ENCODE measurements around the gene MLNR. TPM values are rescaled to one million over a fixed set of nuclear protein-coding genes. Genes with fewer than 3 reads are reported as not detected.

Gene MLNR
- polyA plus RNA-seq, 1 donor from 2014 or later: not detected

- TF ChIP-seq TAF1 (IDR thresholded peaks at IDR 0.05; ENCODE audit: low read depth) (no peak), RAD21 (conservative IDR thresholded peaks at IDR 0.05) (no peak), MXI1 (conservative IDR thresholded peaks at IDR 0.05; ENCODE audit: poor library complexity, severe bottlenecking) (no peak), EP300 (conservative IDR thresholded peaks at IDR 0.05; ENCODE audit: poor library complexity, severe bottlenecking) (no peak), EZH2 (IDR thresholded peaks at IDR 0.05; ENCODE audit: borderline replicate concordance, insufficient read depth, low read length, poor library complexity, severe bottlenecking) (no peak), POLR2AphosphoS5 (IDR thresholded peaks at IDR 0.05) (no peak), CTCF (IDR thresholded peaks at IDR 0.05; ENCODE audit: poor library complexity, severe bottlenecking) (no peak), SMC3 (conservative IDR thresholded peaks at IDR 0.05; ENCODE audit: poor library complexity) (no peak)
- TF ChIP-seq, protein P1, sequence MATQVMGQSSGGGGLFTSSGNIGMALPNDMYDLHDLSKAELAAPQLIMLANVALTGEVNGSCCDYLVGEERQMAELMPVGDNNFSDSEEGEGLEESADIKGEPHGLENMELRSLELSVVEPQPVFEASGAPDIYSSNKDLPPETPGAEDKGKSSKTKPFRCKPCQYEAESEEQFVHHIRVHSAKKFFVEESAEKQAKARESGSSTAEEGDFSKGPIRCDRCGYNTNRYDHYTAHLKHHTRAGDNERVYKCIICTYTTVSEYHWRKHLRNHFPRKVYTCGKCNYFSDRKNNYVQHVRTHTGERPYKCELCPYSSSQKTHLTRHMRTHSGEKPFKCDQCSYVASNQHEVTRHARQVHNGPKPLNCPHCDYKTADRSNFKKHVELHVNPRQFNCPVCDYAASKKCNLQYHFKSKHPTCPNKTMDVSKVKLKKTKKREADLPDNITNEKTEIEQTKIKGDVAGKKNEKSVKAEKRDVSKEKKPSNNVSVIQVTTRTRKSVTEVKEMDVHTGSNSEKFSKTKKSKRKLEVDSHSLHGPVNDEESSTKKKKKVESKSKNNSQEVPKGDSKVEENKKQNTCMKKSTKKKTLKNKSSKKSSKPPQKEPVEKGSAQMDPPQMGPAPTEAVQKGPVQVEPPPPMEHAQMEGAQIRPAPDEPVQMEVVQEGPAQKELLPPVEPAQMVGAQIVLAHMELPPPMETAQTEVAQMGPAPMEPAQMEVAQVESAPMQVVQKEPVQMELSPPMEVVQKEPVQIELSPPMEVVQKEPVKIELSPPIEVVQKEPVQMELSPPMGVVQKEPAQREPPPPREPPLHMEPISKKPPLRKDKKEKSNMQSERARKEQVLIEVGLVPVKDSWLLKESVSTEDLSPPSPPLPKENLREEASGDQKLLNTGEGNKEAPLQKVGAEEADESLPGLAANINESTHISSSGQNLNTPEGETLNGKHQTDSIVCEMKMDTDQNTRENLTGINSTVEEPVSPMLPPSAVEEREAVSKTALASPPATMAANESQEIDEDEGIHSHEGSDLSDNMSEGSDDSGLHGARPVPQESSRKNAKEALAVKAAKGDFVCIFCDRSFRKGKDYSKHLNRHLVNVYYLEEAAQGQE (IDR thresholded peaks at IDR 0.05; ENCODE audit: borderline replicate concordance): no peak
- Histone ChIP-seq H3K9me2 (ENCODE audit: insufficient read depth, low read length) (no peaks in the 10 kb centered on the region), H3K9me3 (ENCODE audit: low read length) (no peaks in the 10 kb centered on the region), H3K79me2 (replicated peaks; ENCODE audit: insufficient read depth, low read length) (no peaks in the 10 kb centered on the region), H3K27ac (ENCODE audit: low read length) (no peak overlapping the region), H3K9ac (ENCODE audit: low read length) (no peak overlapping the region), H3F3A (ENCODE audit: insufficient read depth, low read length, poor library complexity, severe bottlenecking) (no peaks in the 10 kb centered on the region), H3K4me3 (ENCODE audit: low read length) (no peak overlapping the region), H3K4me2 (ENCODE audit: low read length) (no peak overlapping the region), H3K27me3 (ENCODE audit: insufficient read depth, low read depth, low read length) (no peaks in the 10 kb centered on the region), H3K36me3 (ENCODE audit: insufficient read depth, low read length) (peaks cover 13% of the 10 kb centered on the region), H2AFZ (ENCODE audit: low read depth, low read length) (no peak overlapping the region), H4K20me1 (ENCODE audit: insufficient read depth) (no peaks in the 10 kb centered on the region)
Observed at GRCh38 chr13:49185264-49185663, 34.9 kb upstream of the MLNR start.

DNA sequence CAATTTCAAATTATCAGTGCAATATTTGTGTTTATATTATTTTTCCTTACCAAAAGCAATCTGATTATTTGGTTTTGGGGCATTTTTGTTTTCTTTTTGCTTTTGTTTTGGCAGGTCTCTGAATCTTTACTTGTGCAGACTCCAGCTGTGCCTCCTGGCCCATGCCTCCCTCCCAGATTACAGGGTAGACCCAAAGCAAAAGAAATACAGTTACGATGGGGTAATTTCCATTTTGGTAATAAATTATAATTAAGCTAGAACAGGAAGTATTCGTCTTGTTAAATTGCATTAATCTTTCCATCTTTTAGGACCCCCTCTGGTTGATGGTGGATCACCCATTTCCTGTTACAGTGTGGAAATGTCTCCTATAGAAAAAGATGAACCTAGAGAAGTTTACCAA, 29.2 kb upstream of the MLNR start:
- Histone ChIP-seq H3K27me3 (ENCODE audit: insufficient read depth, low read depth, low read length) (no peaks in the 10 kb centered on the region), H3K9me2 (ENCODE audit: insufficient read depth, low read length) (no peaks in the 10 kb centered on the region), H3K27ac (ENCODE audit: low read length) (no peak overlapping the region), H3K9ac (ENCODE audit: low read length) (no peak overlapping the region), H3F3A (ENCODE audit: insufficient read depth, low read length, poor library complexity, severe bottlenecking) (no peaks in the 10 kb centered on the region), H3K4me2 (ENCODE audit: low read length) (no peak overlapping the region), H3K36me3 (ENCODE audit: insufficient read depth, low read length) (peaks cover 25% of the 10 kb centered on the region), H3K9me3 (ENCODE audit: low read length) (no peaks in the 10 kb centered on the region), H3K79me2 (replicated peaks; ENCODE audit: insufficient read depth, low read length) (no peaks in the 10 kb centered on the region), H3K4me3 (ENCODE audit: low read length) (no peak overlapping the region), H4K20me1 (ENCODE audit: insufficient read depth) (no peaks in the 10 kb centered on the region), H2AFZ (ENCODE audit: low read depth, low read length) (no peak overlapping the region)
- TF ChIP-seq EP300 (conservative IDR thresholded peaks at IDR 0.05; ENCODE audit: poor library complexity, severe bottlenecking): no peak
- TF ChIP-seq EZH2 (IDR thresholded peaks at IDR 0.05; ENCODE audit: borderline replicate concordance, insufficient read depth, low read length, poor library complexity, severe bottlenecking): no peak

- H3K9me2 ChIP-seq (ENCODE audit: insufficient read depth, low read length): no peaks in the 10 kb centered on the region
- H3K9me3 ChIP-seq (ENCODE audit: low read length): no peaks in the 10 kb centered on the region
- H3K79me2 ChIP-seq (replicated peaks; ENCODE audit: insufficient read depth, low read length): no peaks in the 10 kb centered on the region
- no peak overlapping the region for H3K9ac ChIP-seq (ENCODE audit: low read length)
- TF ChIP-seq EZH2 (IDR thresholded peaks at IDR 0.05; ENCODE audit: borderline replicate concordance, insufficient read depth, low read length, poor library complexity, severe bottlenecking): no peak
- TF ChIP-seq SMC3 (conservative IDR thresholded peaks at IDR 0.05; ENCODE audit: poor library complexity): no peak
- TF ChIP-seq EP300 (conservative IDR thresholded peaks at IDR 0.05; ENCODE audit: poor library complexity, severe bottlenecking): no peak
- no peak for TF ChIP-seq MXI1 (conservative IDR thresholded peaks at IDR 0.05; ENCODE audit: poor library complexity, severe bottlenecking)
- TF ChIP-seq CTCF (IDR thresholded peaks at IDR 0.05; ENCODE audit: poor library complexity, severe bottlenecking): no peak
- TF ChIP-seq, protein P1 (IDR thresholded peaks at IDR 0.05; ENCODE audit: borderline replicate concordance): no peak
- no peak for TF ChIP-seq RAD21 (conservative IDR thresholded peaks at IDR 0.05)
- no peak for TF ChIP-seq TAF1 (IDR thresholded peaks at IDR 0.05; ENCODE audit: low read depth)
- TF ChIP-seq POLR2AphosphoS5 (IDR thresholded peaks at IDR 0.05): no peak
- H2AFZ ChIP-seq (ENCODE audit: low read depth, low read length): no peak overlapping the region
- no peak overlapping the region for H3K4me3 ChIP-seq (ENCODE audit: low read length)
- H3K27me3 ChIP-seq (ENCODE audit: insufficient read depth, low read depth, low read length): no peaks in the 10 kb centered on the region
- no peak overlapping the region for H3K4me2 ChIP-seq (ENCODE audit: low read length)
- H3K36me3 ChIP-seq (ENCODE audit: insufficient read depth, low read length): peaks cover 23% of the 10 kb centered on the region
- no peaks in the 10 kb centered on the region for H4K20me1 ChIP-seq (ENCODE audit: insufficient read depth)
- H3K27ac ChIP-seq (ENCODE audit: low read length): no peak overlapping the region
- H3F3A ChIP-seq (ENCODE audit: insufficient read depth, low read length, poor library complexity, severe bottlenecking): no peaks in the 10 kb centered on the region
Observed at GRCh38 chr13:49206641-49207040, 13.5 kb upstream of the MLNR start.

Measured in neural cell (in vitro differentiated cells).